HCT116 (cell line): Measurements from ENCODE around the gene TXN. TPM values are rescaled to one million over a fixed set of nuclear protein-coding genes. Genes with fewer than 3 reads are reported as not detected.

ENCODE experiments used
- ATAC-seq: fragments of 200-7000 bp; cut with Tn5 transposase; 2 replicates; pipeline ENCODE4 v1.9.1; 2020; ENCODE audit warnings: mild to moderate bottlenecking, moderate library complexity
- BruUV-seq: library from RNA; stranded (reverse); fragments of 400-500 nt; replicated peaks from 2 replicates; lab custom pipeline; 2021; lab: Mats Ljungman, UMichigan
- CTCF ChIA-PET: fragments of 300-600 bp; sonication (Branson Sonifier 250); formaldehyde crosslinking; loops from one replicate; lab custom pipeline; 2021; ENCODE audit warnings: antibody characterized with exemption; lab: Charles Lee
- POLR2A ChIA-PET: fragments of 300-600, 350-600 bp; sonication (Branson Sonifier 250); formaldehyde crosslinking; loops from one replicate; lab custom pipeline; 2021; ENCODE audit warnings: antibody characterized with exemption; lab: Charles Lee
- RAD21 ChIA-PET, 2 experiments: fragments of 300-600 bp; sonication (Branson Sonifier 250); formaldehyde crosslinking; loops; one replicate each; lab custom pipeline; 2023; ENCODE audit warnings: low total read pairs in 2 of 2; ENCODE audit not compliant: uncharacterized antibody in 2 of 2, unreplicated experiment in 2 of 2, low non-redundant PET in 1 of 2; lab: Charles Lee
- DNase-seq: peaks from one replicate; pipeline ENCODE4 v3.0.0-alpha.2; 2010; ENCODE audit warnings: low read depth, low spot score
- H2AFZ ChIP-seq: fragments of 200-600 bp; shearing (Covaris generic), sonication (generic); 2 replicates; pipeline ENCODE4 v1.6.1; 2017; ENCODE audit warnings: low read depth, mixed run types, mixed read lengths, antibody characterized with exemption, low read length; ENCODE audit not compliant: poor library complexity, severe bottlenecking
- H3K27ac ChIP-seq: 2 replicates; pipeline ENCODE4 v1.5.1; 2012; ENCODE audit warnings: low read depth, low read length
- H3K27me3 ChIP-seq: fragments of 200-600 bp; sonication (generic); 2 replicates; pipeline ENCODE4 v1.6.1; 2016; ENCODE audit warnings: mixed run types, low read length, mixed read lengths; ENCODE audit not compliant: insufficient read depth
- H3K36me3 ChIP-seq, 2 experiments: fragments of 200-500 bp in 1 of 2; fragments of 200-600 bp in 1 of 2; sonication (Bioruptor generic) in 1 of 2; sonication (generic) in 1 of 2; 2 replicates each; pipeline versions ENCODE4 v1.5.1 to v1.6.1; 2014 to 2016; ENCODE audit warnings: low read length in 2 of 2, inconsistent platforms in 1 of 2, mixed read lengths in 1 of 2, mixed run types in 1 of 2; ENCODE audit not compliant: insufficient read depth in 2 of 2, control insufficient read depth in 1 of 2
- H3K4me1 ChIP-seq, 2 experiments: fragments of 200-600 bp in 1 of 2; sonication (generic) in 1 of 2; 2 replicates each; pipeline versions ENCODE4 v1.5.1 to v1.6.1; 2012 to 2017; ENCODE audit warnings: low read length in 2 of 2, inconsistent platforms in 1 of 2, mild to moderate bottlenecking in 1 of 2, mixed read lengths in 1 of 2, mixed run types in 1 of 2, moderate library complexity in 1 of 2; ENCODE audit not compliant: insufficient read depth in 2 of 2, control insufficient read depth in 1 of 2
- H3K4me2 ChIP-seq: fragments of 200-600 bp; sonication (generic); 2 replicates; pipeline ENCODE4 v1.6.1; 2017; ENCODE audit warnings: mixed run types, low read length, mixed read lengths
- H3K4me3 ChIP-seq, 2 experiments: fragments of 200-600 bp in 1 of 2; sonication (generic) in 1 of 2; replicated peaks in 1 of 2; 2 replicates each; pipeline ENCODE4 v1.5.1; 2011 to 2016; ENCODE audit warnings: low read length in 2 of 2, control low read depth in 1 of 2, low read depth in 1 of 2, mild to moderate bottlenecking in 1 of 2, mixed read lengths in 1 of 2, mixed run types in 1 of 2
- H3K79me2 ChIP-seq: fragments of 200-600 bp; sonication (generic); 2 replicates; pipeline ENCODE4 v1.6.1; 2017; ENCODE audit warnings: mild to moderate bottlenecking, mixed run types, low read length, moderate library complexity, mixed read lengths; ENCODE audit not compliant: insufficient read depth
- H3K9ac ChIP-seq: fragments of 200-600 bp; sonication (generic); 2 replicates; pipeline ENCODE4 v1.6.1; 2016; ENCODE audit warnings: low read length, mixed read lengths
- H3K9me2 ChIP-seq: fragments of 200-600 bp; sonication (generic), shearing (Covaris generic); 2 replicates; pipeline ENCODE4 v1.6.1; 2017; ENCODE audit warnings: mixed run types, mild to moderate bottlenecking, moderate library complexity; ENCODE audit not compliant: insufficient read depth
- H3K9me3 ChIP-seq, 2 experiments: fragments of 200-500 bp in 1 of 2; fragments of 200-600 bp in 1 of 2; sonication (Bioruptor generic) in 1 of 2; sonication (generic) in 1 of 2; 2 replicates each; pipeline ENCODE4 v1.6.1; 2014 to 2017; ENCODE audit warnings: low read length in 2 of 2, mixed read lengths in 2 of 2, inconsistent platforms in 1 of 2, low read depth in 1 of 2, mild to moderate bottlenecking in 1 of 2, mixed run types in 1 of 2, moderate library complexity in 1 of 2; ENCODE audit not compliant: control insufficient read depth in 1 of 2, insufficient read depth in 1 of 2
- H4K20me1 ChIP-seq: fragments of 200-600 bp; sonication (generic), shearing (Covaris generic); 2 replicates; pipeline ENCODE4 v1.6.1; 2017; ENCODE audit warnings: mixed run types, mild to moderate bottlenecking, moderate library complexity; ENCODE audit not compliant: insufficient read depth
- ATF3 ChIP-seq: IDR thresholded peaks from 2 replicates; pipeline ENCODE4 v1.6.1; 2012
- ELF1 ChIP-seq: IDR thresholded peaks from 2 replicates; pipeline ENCODE4 v1.6.1; 2012; ENCODE audit warnings: low read depth, borderline replicate concordance
- EZH2 ChIP-seq: fragments of 200-600 bp; sonication (generic); IDR thresholded peaks from 2 replicates; pipeline ENCODE4 v1.6.1; 2017; ENCODE audit warnings: antibody characterized with exemption, mixed run types
- EZH2phosphoT487 ChIP-seq: fragments of 200-600 bp; IDR thresholded peaks from 2 replicates; pipeline ENCODE4 v1.6.1; 2018; ENCODE audit warnings: antibody characterized with exemption, borderline replicate concordance
- FOSL1 ChIP-seq: IDR thresholded peaks from 2 replicates; pipeline ENCODE4 v1.6.1; 2012; ENCODE audit warnings: low read depth
- JUND ChIP-seq: IDR thresholded peaks from 2 replicates; pipeline ENCODE4 v1.6.1; 2012
- MAX ChIP-seq: IDR thresholded peaks from 2 replicates; pipeline ENCODE4 v1.6.1; 2012
- POLR2AphosphoS5 ChIP-seq: IDR thresholded peaks from 2 replicates; pipeline ENCODE4 v1.6.1; 2011; ENCODE audit warnings: mild to moderate bottlenecking, low read depth, low read length, moderate library complexity
- SIN3A ChIP-seq: IDR thresholded peaks from 2 replicates; pipeline ENCODE4 v1.6.1; 2012; ENCODE audit warnings: low read depth
- SP1 ChIP-seq: IDR thresholded peaks from 2 replicates; pipeline ENCODE4 v1.6.1; 2012; ENCODE audit warnings: low read depth
- TCF7L2 ChIP-seq: IDR thresholded peaks from 2 replicates; pipeline ENCODE4 v1.7.0; 2011; ENCODE audit warnings: borderline replicate concordance, inconsistent platforms; ENCODE audit not compliant: insufficient read depth, insufficient read length; ENCODE audit errors: extremely low read depth
- YY1 ChIP-seq: IDR thresholded peaks from 2 replicates; pipeline ENCODE4 v1.6.1; 2011; ENCODE audit warnings: low read length, low read depth, moderate library complexity, mild to moderate bottlenecking; ENCODE audit not compliant: insufficient replicate concordance; ENCODE audit errors: extremely low read depth
- ZFX ChIP-seq: fragments of 450-650 bp; IDR thresholded peaks from 2 replicates; pipeline ENCODE4 v1.6.1; 2017
- ZNF274 ChIP-seq: fragments of 200-500 bp; sonication (Bioruptor generic); IDR thresholded peaks from 2 replicates; pipeline ENCODE4 v1.6.1; 2014; ENCODE audit warnings: mild to moderate bottlenecking, low read depth, low read length, inconsistent platforms
- intact Hi-C: fragments of 100-400 bp; cut with micrococcal nuclease; formaldehyde crosslinking; loops from 2 replicates; pipeline ENCODE4 v1.10.0; 2022
- total RNA-seq: library from RNA; stranded (reverse); gene quantifications from one replicate; pipeline ENCODE4 v1.2.1, GENCODE V29; 2021; ENCODE audit not compliant: unreplicated experiment

TXN gene
- total RNA-seq, 1 experiment from 2014 or later: 421 TPM

GRCh38 chr9:110293248-110293647 is 36.9 kb upstream of the TXN start:
- H3K79me2 ChIP-seq: no peaks in the 10 kb centered on the region
- H3K9me2 ChIP-seq: no peaks in the 10 kb centered on the region
- TF ChIP-seq FOSL1: no peak
- no peak for TF ChIP-seq ZFX
- no peak for TF ChIP-seq POLR2AphosphoS5
- no peak for TF ChIP-seq MAX
- TF ChIP-seq ATF3: no peak
- TF ChIP-seq EZH2: no peak
- TF ChIP-seq TCF7L2: no peak
- TF ChIP-seq, all 23 proteins: peak for 0
- CTCF ChIA-PET: no interaction called here
- POLR2A ChIA-PET: no interaction called here
- Histone ChIP-seq H3K9me3 (no peaks in the 10 kb centered on the region), H3K4me1 (no peaks in the 10 kb centered on the region), H3K4me3 (no peak overlapping the region), H4K20me1 (no peaks in the 10 kb centered on the region), H2AFZ (no peak overlapping the region), H3K4me2 (no peak overlapping the region), H3K36me3 (no peaks in the 10 kb centered on the region), H3K9ac (no peak overlapping the region), H3K27me3 (no peaks in the 10 kb centered on the region), H3K27ac (no peak overlapping the region)
- ATAC-seq (no peak), DNase-seq (no peak)
- BruUV-seq: no TSS peak
- intact Hi-C loops: no loop called here
- RAD21 ChIA-PET: no interaction called here

DNA sequence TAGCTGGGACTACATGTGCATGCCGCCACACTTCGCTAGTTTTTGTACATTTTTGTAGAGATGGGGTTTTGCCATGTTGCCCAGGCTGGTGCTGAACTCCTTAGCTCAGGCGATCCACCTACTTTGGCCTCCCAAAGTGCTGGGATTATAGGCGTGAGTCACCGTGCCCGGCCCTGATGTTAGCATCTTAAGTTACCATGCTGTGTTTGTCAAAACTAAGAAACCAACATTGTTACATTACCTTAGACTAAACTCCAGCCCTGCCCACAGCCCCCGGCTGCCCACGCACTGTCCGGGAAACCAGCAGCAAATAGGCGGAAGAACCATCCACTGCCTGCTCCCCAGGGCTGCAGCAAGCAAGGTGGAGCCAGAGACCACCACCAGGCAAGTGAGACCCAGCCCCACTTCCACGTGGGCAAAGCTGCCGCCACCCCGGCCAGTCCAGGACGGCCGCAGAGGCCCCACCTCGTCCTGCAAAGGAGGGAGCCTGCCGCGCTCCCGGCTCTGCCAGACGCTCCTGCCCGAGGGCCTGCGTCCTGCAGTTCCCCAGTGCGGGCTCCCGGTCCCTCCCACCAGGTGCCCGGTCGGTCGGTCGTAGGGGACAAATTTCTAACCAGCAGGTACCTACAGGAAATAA is 35.7 kb upstream of the TXN start:
- H3K4me3 ChIP-seq: no peak overlapping the region

More for the DNA sequence above, 35.7 kb upstream of the TXN start:
- Histone ChIP-seq H4K20me1 (no peaks in the 10 kb centered on the region), H2AFZ (no peak overlapping the region), H3K27me3 (no peaks in the 10 kb centered on the region), H3K4me1 (no peaks in the 10 kb centered on the region), H3K9me3 (no peaks in the 10 kb centered on the region), H3K9ac (no peak overlapping the region), H3K36me3 (no peaks in the 10 kb centered on the region), H3K4me2 (no peak overlapping the region), H3K27ac (no peak overlapping the region), H3K79me2 (no peaks in the 10 kb centered on the region), H3K9me2 (no peaks in the 10 kb centered on the region)
- ATAC-seq: no peak
- TF ChIP-seq MAX (no peak), ZFX (no peak), JUND (no peak), EZH2phosphoT487 (no peak), SIN3A (no peak), ATF3 (no peak), SP1 (no peak), ZNF274 (no peak), TCF7L2 (no peak), YY1 (no peak), ELF1 (no peak), POLR2AphosphoS5 (no peak)
- intact Hi-C loops: no loop called here
- CTCF ChIA-PET: no interaction called here
- RAD21 ChIA-PET: no interaction called here
- BruUV-seq: no TSS peak
- POLR2A ChIA-PET: no interaction called here
- no peak for DNase-seq
